B cell (primary cell): ENCODE measurements around the gene FLNB. TPM values are rescaled to one million over a fixed set of nuclear protein-coding genes. Genes with fewer than 3 reads are reported as not detected.

Experiments
- ATAC-seq: fragments of 200-7000 bp; cut with Tn5 transposase; one replicate; pipeline ENCODE4 v1.10.0; 2021; ENCODE audit warnings: low read depth, mild to moderate bottlenecking, moderate number of reproducible peaks, moderate library complexity
- CTCF ChIA-PET: fragments of 350-600 bp; sonication (Branson Sonifier 250); formaldehyde crosslinking; loops from one replicate; lab custom pipeline; 2021; ENCODE audit warnings: antibody characterized with exemption, inconsistent platforms; lab: Charles Lee
- POLR2A ChIA-PET: fragments of 350-600 bp; sonication (Branson Sonifier 250); formaldehyde crosslinking; loops from one replicate; lab custom pipeline; 2021; ENCODE audit warnings: antibody characterized with exemption; lab: Charles Lee
- DNase-seq: peaks from one replicate; pipeline ENCODE4 v3.0.0; 2013
- H2AFZ ChIP-seq: 2 replicates; pipeline ENCODE4 v1.6.1; 2012; ENCODE audit warnings: mild to moderate bottlenecking, low read depth, low read length; ENCODE audit not compliant: insufficient read depth, poor library complexity, severe bottlenecking
- H3K27ac ChIP-seq, 2 donors: 1 replicate in 1 of 2; 2 replicates in 1 of 2; pipeline ENCODE4 v1.5.1; 2012 to 2013; ENCODE audit warnings: low read length in 2 of 2, mild to moderate bottlenecking in 2 of 2, moderate library complexity in 1 of 2
- H3K27me3 ChIP-seq, 4 experiments: fragments of 200-600 bp in 1 of 4; sonication (generic) in 1 of 4; replicated peaks in 1 of 4; 1 replicate in 2 of 4; 2 replicates in 2 of 4; pipeline versions ENCODE4 v1.6.1 to v1.7.0; 2013 to 2016; ENCODE audit warnings: low read length in 3 of 4, mild to moderate bottlenecking in 2 of 4, mixed read lengths in 1 of 4, moderate library complexity in 1 of 4; ENCODE audit not compliant: insufficient read depth in 4 of 4, control insufficient read depth in 3 of 4; ENCODE audit errors: control extremely low read depth in 1 of 4
- H3K36me3 ChIP-seq, 2 experiments: replicated peaks in 1 of 2; 1 replicate in 1 of 2; 2 replicates in 1 of 2; pipeline versions ENCODE4 v1.6.1 to v1.7.1; 2013; ENCODE audit warnings: low read length in 1 of 2; ENCODE audit not compliant: insufficient read depth in 2 of 2, control insufficient read depth in 1 of 2; ENCODE audit errors: control extremely low read depth in 1 of 2, extremely low read depth in 1 of 2
- H3K4me1 ChIP-seq, 2 donors: fragments of 200-600 bp in 1 of 2; sonication (generic) in 1 of 2; 1 replicate in 1 of 2; 2 replicates in 1 of 2; pipeline versions ENCODE4 v1.5.1 to v1.6.1; 2013 to 2017; ENCODE audit warnings: low read length in 2 of 2; ENCODE audit not compliant: control insufficient read depth in 2 of 2, insufficient read depth in 2 of 2
- H3K4me2 ChIP-seq: replicated peaks from 2 replicates; pipeline ENCODE3; 2012; ENCODE audit warnings: mild to moderate bottlenecking, low read depth, low read length; ENCODE audit not compliant: poor library complexity, severe bottlenecking
- H3K4me3 ChIP-seq, 5 experiments: fragments of 200-600 bp in 1 of 5; sonication (generic) in 1 of 5; 1 replicate in 3 of 5; 2 replicates in 2 of 5; pipeline versions ENCODE4 v1.5.1 to v1.7.0; 2011 to 2016; ENCODE audit warnings: low read length in 4 of 5, mild to moderate bottlenecking in 4 of 5, low read depth in 2 of 5, control low read depth in 1 of 5, moderate library complexity in 1 of 5; ENCODE audit not compliant: insufficient read depth in 1 of 5; ENCODE audit errors: control extremely low read depth in 1 of 5, extremely low read depth in 1 of 5
- H3K79me2 ChIP-seq: fragments of 200-600 bp; sonication (generic); one replicate; pipeline ENCODE4 v1.6.0; 2016; ENCODE audit warnings: low read length; ENCODE audit not compliant: control insufficient read depth, insufficient read depth
- H3K9ac ChIP-seq: fragments of 200-600 bp; sonication (generic); 2 replicates; pipeline ENCODE4 v1.6.1; 2017; ENCODE audit warnings: mild to moderate bottlenecking, low read length, moderate library complexity
- H3K9me3 ChIP-seq, 3 donors: one replicate each; pipeline versions ENCODE4 v1.6.1 to v1.7.1; 2013; ENCODE audit warnings: low read length in 2 of 3; ENCODE audit not compliant: control insufficient read depth in 2 of 3, insufficient read depth in 1 of 3; ENCODE audit errors: control extremely low read depth in 1 of 3
- H4K20me1 ChIP-seq: 2 replicates; pipeline ENCODE4 v1.6.0; 2012; ENCODE audit warnings: mild to moderate bottlenecking, low read length; ENCODE audit not compliant: insufficient read depth, control insufficient read depth, poor library complexity, severe bottlenecking
- H3K27ac Mint-ChIP-seq: one replicate; pipeline ENCODE4 v1.8.0; 2021; ENCODE audit warnings: mixed read lengths
- H3K27me3 Mint-ChIP-seq: one replicate; pipeline ENCODE4 v1.8.0; 2021; ENCODE audit warnings: mixed read lengths
- H3K4me1 Mint-ChIP-seq: one replicate; pipeline ENCODE4 v1.8.0; 2021; ENCODE audit warnings: mixed read lengths
- H3K4me3 Mint-ChIP-seq: one replicate; pipeline ENCODE4 v1.8.0; 2021; ENCODE audit warnings: mixed read lengths
- H3K9me3 Mint-ChIP-seq: one replicate; pipeline ENCODE4 v1.8.0; 2022; ENCODE audit warnings: mixed read lengths; ENCODE audit not compliant: insufficient read depth
- EZH2 ChIP-seq: IDR thresholded peaks from 2 replicates; pipeline ENCODE4 v1.6.1; 2012; ENCODE audit warnings: borderline replicate concordance, low read depth, mild to moderate bottlenecking, moderate library complexity, low read length; ENCODE audit not compliant: insufficient read depth, poor library complexity, severe bottlenecking
- WGBS: methylation state at CpG from one replicate; pipeline ENCODE4 v1.1.5; 2013; ENCODE audit warnings: missing lambda C conversion rate; ENCODE audit not compliant: insufficient coverage; 5-methylcytosine and 5-hydroxymethylcytosine counted together
- intact Hi-C: fragments of 100-400 bp; cut with micrococcal nuclease; formaldehyde crosslinking; loops from one replicate; pipeline ENCODE4 v1.10.0; 2022
- polyA plus RNA-seq: library from polyadenylated mRNA; depleted of rRNA; stranded (reverse); fragments of >200 nt; gene quantifications from 2 replicates; pipeline ENCODE4 v1.2.3, GENCODE V29; 2012
- total RNA-seq, 2 donors: library from RNA; stranded (reverse); fragments of 120-200 nt in 1 of 2; gene quantifications; 1 replicate in 1 of 2; 2 replicates in 1 of 2; pipeline versions ENCODE4 v1.2.3 to v1.2.4, GENCODE V29; 2013 to 2022
- TF ChIP-seq, protein P1 (sequence below): fragments of 200-600 bp; IDR thresholded peaks from one replicate; pipeline ENCODE4 v1.8.0; 2022; ENCODE audit warnings: antibody characterized with exemption, mild to moderate bottlenecking

FLNB gene
- total and polyA plus RNA-seq, 2 donors (not counting 1 experiment from before 2014, with no cell fraction given): 25.5 to 28.3 TPM

- 100% methylated on average over 1 of the region's 3 CpGs for WGBS
- H3K27ac ChIP-seq: no peak overlapping the region
- H3K4me1 ChIP-seq: peaks cover 14% of the 10 kb centered on the region in 2 donors
- CTCF ChIA-PET: interaction anchor here (0.7 kb wide), 1 partner anchor 23 kb away, joined by 3 read pairs; no protein-coding TSS in a partner anchor
- intact Hi-C loops: no loop called here
- DNase-seq (no peak), ATAC-seq (no peak)
- no peak overlapping the region for H3K9ac ChIP-seq
- no peaks in the 10 kb centered on the region for H3K27me3 ChIP-seq
- H3K4me3 Mint-ChIP-seq: no peak overlapping the region
- H3K79me2 ChIP-seq: peaks cover 61% of the 10 kb centered on the region
- H3K27ac Mint-ChIP-seq: no peak overlapping the region
- peaks cover 27% of the 10 kb centered on the region for H4K20me1 ChIP-seq
- H3K4me2 ChIP-seq: no peak overlapping the region
- POLR2A ChIA-PET: no interaction called here
- no peaks in the 10 kb centered on the region for H3K9me3 ChIP-seq
- H3K4me3 ChIP-seq: no peak overlapping the region
- no peak overlapping the region for H2AFZ ChIP-seq
- peaks cover 24% of the 10 kb centered on the region for H3K4me1 Mint-ChIP-seq
- no peak for TF ChIP-seq EZH2
- TF ChIP-seq, protein P1, sequence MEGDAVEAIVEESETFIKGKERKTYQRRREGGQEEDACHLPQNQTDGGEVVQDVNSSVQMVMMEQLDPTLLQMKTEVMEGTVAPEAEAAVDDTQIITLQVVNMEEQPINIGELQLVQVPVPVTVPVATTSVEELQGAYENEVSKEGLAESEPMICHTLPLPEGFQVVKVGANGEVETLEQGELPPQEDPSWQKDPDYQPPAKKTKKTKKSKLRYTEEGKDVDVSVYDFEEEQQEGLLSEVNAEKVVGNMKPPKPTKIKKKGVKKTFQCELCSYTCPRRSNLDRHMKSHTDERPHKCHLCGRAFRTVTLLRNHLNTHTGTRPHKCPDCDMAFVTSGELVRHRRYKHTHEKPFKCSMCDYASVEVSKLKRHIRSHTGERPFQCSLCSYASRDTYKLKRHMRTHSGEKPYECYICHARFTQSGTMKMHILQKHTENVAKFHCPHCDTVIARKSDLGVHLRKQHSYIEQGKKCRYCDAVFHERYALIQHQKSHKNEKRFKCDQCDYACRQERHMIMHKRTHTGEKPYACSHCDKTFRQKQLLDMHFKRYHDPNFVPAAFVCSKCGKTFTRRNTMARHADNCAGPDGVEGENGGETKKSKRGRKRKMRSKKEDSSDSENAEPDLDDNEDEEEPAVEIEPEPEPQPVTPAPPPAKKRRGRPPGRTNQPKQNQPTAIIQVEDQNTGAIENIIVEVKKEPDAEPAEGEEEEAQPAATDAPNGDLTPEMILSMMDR: no peak
- no peaks in the 10 kb centered on the region for H3K27me3 Mint-ChIP-seq
- H3K9me3 Mint-ChIP-seq: no peaks in the 10 kb centered on the region
- no peaks in the 10 kb centered on the region for H3K36me3 ChIP-seq
These were observed 3.4 kb downstream of the FLNB start for GRCh38 chr3:58011580-58011979.

- no peak overlapping the region for H3K4me3 Mint-ChIP-seq
- TF ChIP-seq, protein P1: no peak
- TF ChIP-seq EZH2: no peak
These were observed 4.1 kb downstream of the FLNB start for GRCh38 chr3:58012302-58012701.

More at GRCh38 chr3:58012302-58012701, 4.1 kb downstream of the FLNB start:
- H3K27ac Mint-ChIP-seq: no peak overlapping the region
- Histone ChIP-seq H3K4me3 (no peak overlapping the region), H3K79me2 (peaks cover 61% of the 10 kb centered on the region), H3K36me3 (no peaks in the 10 kb centered on the region), H3K4me2 (no peak overlapping the region), H3K4me1 (peaks cover 14% of the 10 kb centered on the region in 2 donors), H3K27ac (no peak overlapping the region), H3K9me3 (no peaks in the 10 kb centered on the region), H3K27me3 (no peaks in the 10 kb centered on the region), H3K9ac (no peak overlapping the region), H4K20me1 (peaks cover 27% of the 10 kb centered on the region), H2AFZ (no peak overlapping the region)
- ChIA-PET POLR2A (no interaction called here), CTCF (interaction anchor here (0.7 kb wide), 1 partner anchor 24 kb away, joined by 3 read pairs; no protein-coding TSS in a partner anchor)
- H3K4me1 Mint-ChIP-seq: peaks cover 24% of the 10 kb centered on the region
- intact Hi-C loops: no loop called here
- H3K9me3 Mint-ChIP-seq: no peaks in the 10 kb centered on the region
- no peak for DNase-seq
- H3K27me3 Mint-ChIP-seq: no peaks in the 10 kb centered on the region
- ATAC-seq: no peak
- 78% methylated on average over 1 of the region's 1 CpG for WGBS
